CD4-positive, alpha-beta T cell treated with Interleukin-15 for 4 hours (primary cell): Measurements from ENCODE around the gene ERP27.
A peak's percentile ranks its signal among the peaks of the same experiment; 100 is the strongest.

Experiments used
- DNase-seq: peaks from one replicate; pipeline ENCODE4 v3.0.0-alpha.2; 2020; ENCODE audit warnings: low spot score

Gene ERP27

GRCh38 chr12:14959463-14959862 is 21.1 kb upstream of the ERP27 start:
- no peak for DNase-seq

GRCh38 chr12:14959126-14959440 is 20.7 kb upstream of the ERP27 start:
- no peak for DNase-seq

GRCh38 chr12:14958361-14959125 is 20.2 kb upstream of the ERP27 start:
- DNase-seq = peak; percentile 55

GRCh38 chr12:14957551-14958168 is 19.3 kb upstream of the ERP27 start:
- DNase-seq = no peak

GRCh38 chr12:14956905-14957304 is 18.6 kb upstream of the ERP27 start:
- DNase-seq = peak; percentile 51

- DNase-seq = peak; percentile 66
Measured at GRCh38 chr12:14956024-14956891, 17.9 kb upstream of the ERP27 start.

- DNase-seq = no peak
Measured at GRCh38 chr12:14954269-14954668, 15.9 kb upstream of the ERP27 start.

GRCh38 chr12:14953752-14954151 is 15.4 kb upstream of the ERP27 start:
- DNase-seq = no peak

- DNase-seq = peak; percentile 81
Measured at GRCh38 chr12:14952299-14952921, 14.1 kb upstream of the ERP27 start.

GRCh38 chr12:14951851-14952250 is 13.5 kb upstream of the ERP27 start:
- DNase-seq = no peak

GRCh38 chr12:14950982-14951746 is 12.8 kb upstream of the ERP27 start:
- DNase-seq = peak; percentile 49

GRCh38 chr12:14950421-14950820 is 12.1 kb upstream of the ERP27 start:
- no peak for DNase-seq

- DNase-seq = no peak
Measured at GRCh38 chr12:14949631-14950030, 11.3 kb upstream of the ERP27 start.

GRCh38 chr12:14948672-14949071 is 10.3 kb upstream of the ERP27 start:
- peak; percentile 88 for DNase-seq

- DNase-seq = no peak
Measured at GRCh38 chr12:14946861-14947260, 8.5 kb upstream of the ERP27 start.

- DNase-seq = no peak
Measured at GRCh38 chr12:14946162-14946561, 7.8 kb upstream of the ERP27 start.

GRCh38 chr12:14942196-14942931 is 4.0 kb upstream of the ERP27 start:
- no peak for DNase-seq

- no peak for DNase-seq
Measured at GRCh38 chr12:14941369-14941768, 3.0 kb upstream of the ERP27 start.

GRCh38 chr12:14937689-14938088 is 648 bp downstream of the ERP27 start:
- peak; percentile 36 for DNase-seq

GRCh38 chr12:14937014-14937413 is 1.3 kb downstream of the ERP27 start:
- no peak for DNase-seq
